Endothelial cell of umbilical vein (primary cell): ENCODE results near the gene SLC30A2. TPM values are rescaled to one million over a fixed set of nuclear protein-coding genes. Genes with fewer than 3 reads are reported as not detected.
A peak's percentile ranks its signal among the peaks of the same experiment; 100 is the strongest.

Source experiments
- Bru-seq: library from RNA; stranded (reverse); fragments of 400-500 nt; gene quantifications from one replicate; lab custom pipeline; 2021; lab: Mats Ljungman, UMichigan
- BruChase-seq, 2 experiments: library from RNA; stranded (reverse); fragments of 400-500 nt; gene quantifications; one replicate each; lab custom pipeline; 2021; lab: Mats Ljungman, UMichigan
- BruUV-seq: library from RNA; stranded (reverse); fragments of 400-500 nt; replicated peaks from 2 replicates; lab custom pipeline; 2021; lab: Mats Ljungman, UMichigan
- CTCF ChIA-PET: fragments of 300-600, 350-600 bp; sonication (Branson Sonifier 250); formaldehyde crosslinking; loops from one replicate; lab custom pipeline; 2021; ENCODE audit warnings: antibody characterized with exemption, inconsistent platforms; lab: Charles Lee
- POLR2A ChIA-PET: fragments of 300-600, 350-600 bp; sonication (Branson Sonifier 250); formaldehyde crosslinking; loops from one replicate; lab custom pipeline; 2021; ENCODE audit warnings: antibody characterized with exemption, inconsistent platforms; lab: Charles Lee
- DNase-seq: peaks from one replicate; pipeline ENCODE4 v3.0.0-alpha.2; 2011; ENCODE audit warnings: low read depth, low spot score
- FAIRE-seq: peaks from 2 replicates; lab custom pipeline; 2011; peaks lifted over from hg19 to GRCh38; lab: Jason Lieb, UNC
- H2AFZ ChIP-seq: 2 replicates; pipeline ENCODE4 v1.6.0; 2012; ENCODE audit warnings: low read depth, low read length, control low read depth, inconsistent platforms
- H3K27ac ChIP-seq: 2 replicates; pipeline ENCODE4 v1.5.1; 2011; ENCODE audit warnings: low read depth, mild to moderate bottlenecking, control low read depth, low read length, moderate library complexity; ENCODE audit not compliant: insufficient read depth
- H3K27me3 ChIP-seq, 2 experiments: 2 replicates each; pipeline versions ENCODE4 v1.6.0 to v1.6.1; 2011; ENCODE audit warnings: low read length in 2 of 2, mixed read lengths in 1 of 2; ENCODE audit not compliant: control insufficient read depth in 2 of 2, insufficient read depth in 2 of 2
- H3K36me3 ChIP-seq, 2 experiments: 2 replicates in 1 of 2; 3 replicates in 1 of 2; pipeline ENCODE4 v1.5.1; 2011; ENCODE audit warnings: low read length in 2 of 2, mild to moderate bottlenecking in 1 of 2, moderate library complexity in 1 of 2; ENCODE audit not compliant: control insufficient read depth in 2 of 2, insufficient read depth in 2 of 2; ENCODE audit errors: extremely low read depth in 1 of 2
- H3K4me1 ChIP-seq: 3 replicates; pipeline ENCODE4 v1.5.1; 2011; ENCODE audit warnings: mild to moderate bottlenecking, low read length; ENCODE audit not compliant: control insufficient read depth, insufficient read depth; ENCODE audit errors: extremely low read depth
- H3K4me2 ChIP-seq: 2 replicates; pipeline ENCODE4 v1.6.1; 2011; ENCODE audit warnings: low read length, control low read depth, mixed read lengths; ENCODE audit not compliant: insufficient read depth
- H3K4me3 ChIP-seq, 3 experiments: fragments of 200-600 bp in 1 of 3; sonication (generic), shearing (Covaris generic) in 1 of 3; replicated peaks in 1 of 3; 2 replicates each; pipeline ENCODE4 v1.5.1; 2011 to 2016; ENCODE audit warnings: control low read depth in 3 of 3, low read length in 3 of 3, mild to moderate bottlenecking in 2 of 3, inconsistent platforms in 1 of 3, low read depth in 1 of 3, moderate library complexity in 1 of 3; ENCODE audit not compliant: insufficient read depth in 1 of 3
- H3K79me2 ChIP-seq: 2 replicates; pipeline ENCODE4 v1.6.0; 2012; ENCODE audit warnings: low read length, inconsistent platforms; ENCODE audit not compliant: control insufficient read depth, insufficient read depth
- H3K9ac ChIP-seq: replicated peaks from 2 replicates; pipeline ENCODE3; 2011; ENCODE audit warnings: low read length, control low read depth; ENCODE audit not compliant: insufficient read depth; ENCODE audit errors: extremely low read depth
- H3K9me1 ChIP-seq: replicated peaks from 3 replicates; pipeline ENCODE4 v1.6.0; 2011; ENCODE audit warnings: mild to moderate bottlenecking, low read length; ENCODE audit not compliant: control insufficient read depth, insufficient read depth; ENCODE audit errors: extremely low read depth
- H3K9me3 ChIP-seq: replicated peaks from 2 replicates; pipeline ENCODE4 v1.5.1; 2012; ENCODE audit warnings: low read length, inconsistent platforms; ENCODE audit not compliant: control insufficient read depth, insufficient read depth
- H4K20me1 ChIP-seq: replicated peaks from 2 replicates; pipeline ENCODE3; 2011; ENCODE audit warnings: mild to moderate bottlenecking, low read length; ENCODE audit not compliant: control insufficient read depth, insufficient read depth; ENCODE audit errors: extremely low read depth
- EZH2 ChIP-seq: IDR thresholded peaks from 2 replicates; pipeline ENCODE4 v1.6.1; 2012; ENCODE audit warnings: borderline replicate concordance, low read depth, mild to moderate bottlenecking, moderate library complexity, low read length, inconsistent platforms; ENCODE audit not compliant: severe bottlenecking
- FOS ChIP-seq: IDR thresholded peaks from 2 replicates; pipeline ENCODE4 v1.6.1; 2011; ENCODE audit warnings: mild to moderate bottlenecking, low read length, moderate library complexity, borderline replicate concordance; ENCODE audit not compliant: insufficient read depth
- MYC ChIP-seq: IDR thresholded peaks from one replicate; pipeline ENCODE4 v1.6.1; 2011; ENCODE audit warnings: mild to moderate bottlenecking, low read depth, low read length
- dilution Hi-C: fragments of 300-500 bp; cut with MboI; formaldehyde crosslinking; loops from one replicate; pipeline ENCODE4 v1.15.0; 2019; ENCODE audit warnings: low sequenced_read_pairs; ENCODE audit not compliant: extremely low pct_ligation_motif_present
- intact Hi-C: fragments of 100-400 bp; cut with micrococcal nuclease; formaldehyde crosslinking; loops from one replicate; pipeline ENCODE4 v1.10.0; 2022
- long read RNA-seq: library from polyadenylated mRNA; stranded (forward); transcript quantifications from one replicate; pipeline ENCODE4 v2.0.0, GENCODE V29; 2021
- polyA minus RNA-seq, 3 experiments: library from RNA; depleted of rRNA, polyadenylated mRNA; stranded (reverse); fragments of >200 nt; gene quantifications; 1 replicate in 1 of 3; 2 replicates in 2 of 3; pipeline ENCODE4 v1.2.3, GENCODE V29; 2011
- polyA plus RNA-seq, 4 experiments: library from polyadenylated mRNA; depleted of rRNA in 3 of 4; stranded (reverse) in 3 of 4; unstranded in 1 of 4; fragments of >200 nt; gene quantifications; 2 replicates each; pipeline versions ENCODE4 v1.2.1 to v1.2.3, GENCODE V29; 2011 to 2012; ENCODE audit warnings: missing spikeins in 1 of 4
- total RNA-seq: library from RNA; stranded (reverse); gene quantifications from 2 replicates; pipeline ENCODE4 v1.2.3, GENCODE V29; 2021
- TF ChIP-seq, protein P1 (sequence below): IDR thresholded peaks from 2 replicates; pipeline ENCODE4 v1.6.1; 2011; ENCODE audit not compliant: insufficient read depth, insufficient read length

The SLC30A2 gene, protein sequence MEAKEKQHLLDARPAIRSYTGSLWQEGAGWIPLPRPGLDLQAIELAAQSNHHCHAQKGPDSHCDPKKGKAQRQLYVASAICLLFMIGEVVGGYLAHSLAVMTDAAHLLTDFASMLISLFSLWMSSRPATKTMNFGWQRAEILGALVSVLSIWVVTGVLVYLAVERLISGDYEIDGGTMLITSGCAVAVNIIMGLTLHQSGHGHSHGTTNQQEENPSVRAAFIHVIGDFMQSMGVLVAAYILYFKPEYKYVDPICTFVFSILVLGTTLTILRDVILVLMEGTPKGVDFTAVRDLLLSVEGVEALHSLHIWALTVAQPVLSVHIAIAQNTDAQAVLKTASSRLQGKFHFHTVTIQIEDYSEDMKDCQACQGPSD
- total RNA-seq = not detected in 2 replicates
- polyA plus RNA-seq = not detected in 2 replicates
- polyA plus RNA-seq (2011; cell fraction: cytosol; rRNA removed) = not detected in 2 replicates
- polyA plus RNA-seq (2011; cell fraction: nucleus; rRNA removed) = not detected in 2 replicates
- polyA plus RNA-seq (2012) = not detected in 2 replicates
- polyA minus RNA-seq = not detected in 2 replicates
- polyA minus RNA-seq (2011; cell fraction: cytosol; rRNA and poly(A)+ RNA removed) = not detected
- not detected in 2 replicates for polyA minus RNA-seq (2011; cell fraction: nucleus; rRNA and poly(A)+ RNA removed)
- not detected for Bru-seq, nascent RNA
- not detected for BruChase-seq, experiment 1, labeled RNA remaining after a 6-hour chase
- BruChase-seq, experiment 2, labeled RNA remaining after a 2-hour chase = not detected
- long read RNA-seq = 0 reads

DNA sequence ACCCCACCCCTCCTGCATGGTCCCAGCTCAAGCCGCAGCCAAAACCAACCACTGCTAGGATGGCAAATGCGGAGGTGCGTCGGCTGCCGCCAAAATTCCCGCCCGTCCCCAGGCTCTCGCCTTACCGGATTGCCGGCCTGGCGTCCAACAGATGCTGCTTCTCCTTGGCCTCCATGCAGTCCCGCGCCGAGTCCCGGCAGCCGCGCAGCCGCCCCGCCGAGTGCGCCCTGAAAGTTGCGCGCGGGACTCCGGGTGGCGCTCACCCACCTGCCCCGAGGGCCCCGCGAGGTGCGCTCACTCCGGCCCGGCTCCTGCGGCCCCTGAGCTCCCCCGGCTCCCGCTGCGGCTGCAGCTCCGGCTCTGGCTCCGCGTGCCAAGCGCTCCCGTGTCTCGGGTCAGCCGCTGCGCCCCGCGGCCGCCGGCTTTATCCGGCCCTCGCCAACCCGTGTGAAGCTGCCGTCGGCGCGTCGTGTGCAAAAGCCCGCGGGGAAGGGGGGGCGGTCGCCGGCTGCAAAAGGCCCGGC is at the start of gene SLC30A2:
TSS of gene SLC30A2 (minus strand) at position 397 of the 524 bp plus-strand sequence. CDS start at position 175, 222 bp downstream.
- POLR2A ChIA-PET = no interaction called here
- BruUV-seq = no TSS peak
- H3K4me2 ChIP-seq = no peak within 1 kb of the TSS
- intact Hi-C loops = no loop called here
- no peaks in the 10 kb centered on the region for H4K20me1 ChIP-seq
- no peaks in the 10 kb centered on the region for H3K36me3 ChIP-seq
- no peak within 1 kb of the TSS for H3K4me3 ChIP-seq
- no peaks in the 10 kb centered on the region for H3K79me2 ChIP-seq
- no peak for TF ChIP-seq MYC
- no peak for TF ChIP-seq FOS
- TF ChIP-seq EZH2 = peak; percentile 88
- TF ChIP-seq, protein P1, sequence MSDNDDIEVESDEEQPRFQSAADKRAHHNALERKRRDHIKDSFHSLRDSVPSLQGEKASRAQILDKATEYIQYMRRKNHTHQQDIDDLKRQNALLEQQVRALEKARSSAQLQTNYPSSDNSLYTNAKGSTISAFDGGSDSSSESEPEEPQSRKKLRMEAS = no peak
- peaks cover 48 to 50% of the 10 kb centered on the region in 2 experiments for H3K27me3 ChIP-seq
- dilution Hi-C loops = no loop called here
- CTCF ChIA-PET = interaction anchor here (0.7 to 2.9 kb wide), 5 partner anchors 8 to 99 kb away, joined by 3 to 11 read pairs (median 3); no protein-coding TSS in a partner anchor
- no peak within 1 kb of the TSS for H3K9ac ChIP-seq
- no peaks in the 10 kb centered on the region for H3K9me1 ChIP-seq
- FAIRE-seq (no peak), DNase-seq (no peak)
- H2AFZ ChIP-seq = no peak within 1 kb of the TSS
- H3K9me3 ChIP-seq = no peaks in the 10 kb centered on the region
- H3K27ac ChIP-seq = no peak within 1 kb of the TSS
- no peaks in the 10 kb centered on the region for H3K4me1 ChIP-seq
